T-helper 1 cell treated with Interleukin-12 subunit alpha and Interleukin-12 subunit beta and Interleukin-4 antibody, amounts not matched to agents 30 ng/mL and 1 ng/mL, for 36 hours (primary cell): ENCODE measurements around the gene AK3. TPM values are rescaled to one million over a fixed set of nuclear protein-coding genes. Genes with fewer than 3 reads are reported as not detected.

ENCODE experiments used
- intact Hi-C: fragments of 100-400 bp; cut with micrococcal nuclease; formaldehyde crosslinking; loops from one replicate; pipeline ENCODE4 v1.15.1; 2024
- total RNA-seq: library from RNA; stranded (reverse); gene quantifications from 2 replicates; pipeline ENCODE4 v1.2.3, GENCODE V29; 2022

Gene AK3
- total RNA-seq, 1 donor from 2014 or later, result 29.9 TPM

DNA sequence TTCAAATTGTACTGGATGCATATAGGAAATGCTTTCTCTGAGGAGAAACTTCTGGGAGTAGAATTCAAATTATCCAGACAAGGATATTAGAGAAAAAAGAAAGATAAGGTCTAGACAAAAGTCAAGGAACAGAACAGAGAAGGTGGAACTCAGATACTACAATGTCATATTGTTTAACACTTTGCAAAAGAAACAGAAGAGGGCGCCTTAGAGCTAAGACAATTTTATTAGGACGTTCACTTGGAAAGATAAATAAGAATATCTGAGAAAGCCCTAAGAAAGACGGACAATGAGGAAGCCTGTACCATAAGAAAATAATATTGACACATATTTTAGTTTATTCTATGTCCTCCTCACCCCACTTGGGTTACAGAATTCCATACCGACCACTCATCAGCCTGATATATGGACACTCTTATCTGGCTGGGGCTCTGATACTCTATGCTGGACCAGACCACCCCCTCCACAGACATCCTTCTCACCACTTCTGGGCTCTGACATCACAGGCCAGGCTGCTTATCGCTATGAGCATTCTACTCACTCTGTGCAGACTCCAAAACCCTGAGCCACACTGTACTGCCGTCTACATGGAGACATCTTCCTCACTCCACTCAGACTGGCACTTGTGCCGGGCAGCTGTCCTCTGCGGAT lies 9.1 kb upstream of the AK3 start:
- intact Hi-C loops, result loop anchor here (1.0 kb wide), 2 partner anchors 146 to 850 kb away; no protein-coding TSS in a partner anchor

DNA sequence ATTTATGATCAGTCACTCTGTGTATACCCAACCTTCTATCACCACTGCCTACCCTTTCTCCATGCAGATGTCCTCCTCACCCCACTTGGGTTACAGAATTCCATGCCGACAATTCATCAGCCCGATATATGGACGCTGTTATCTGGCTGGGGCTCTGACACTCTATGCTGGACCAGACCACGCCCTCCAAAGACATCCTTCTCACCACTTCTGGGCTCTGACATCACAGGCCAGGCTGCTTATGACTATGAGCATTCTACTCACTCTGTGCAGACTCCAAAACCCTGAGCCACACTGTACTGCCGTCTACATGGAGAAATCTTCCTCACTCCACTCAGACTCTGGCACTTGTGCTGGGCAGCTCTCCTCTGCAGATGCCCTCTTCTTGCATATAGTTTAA lies 7.6 kb upstream of the AK3 start:
- intact Hi-C loops, result loop anchor here (10.0 kb wide), 1 partner anchor 434 kb away; no protein-coding TSS in a partner anchor

DNA sequence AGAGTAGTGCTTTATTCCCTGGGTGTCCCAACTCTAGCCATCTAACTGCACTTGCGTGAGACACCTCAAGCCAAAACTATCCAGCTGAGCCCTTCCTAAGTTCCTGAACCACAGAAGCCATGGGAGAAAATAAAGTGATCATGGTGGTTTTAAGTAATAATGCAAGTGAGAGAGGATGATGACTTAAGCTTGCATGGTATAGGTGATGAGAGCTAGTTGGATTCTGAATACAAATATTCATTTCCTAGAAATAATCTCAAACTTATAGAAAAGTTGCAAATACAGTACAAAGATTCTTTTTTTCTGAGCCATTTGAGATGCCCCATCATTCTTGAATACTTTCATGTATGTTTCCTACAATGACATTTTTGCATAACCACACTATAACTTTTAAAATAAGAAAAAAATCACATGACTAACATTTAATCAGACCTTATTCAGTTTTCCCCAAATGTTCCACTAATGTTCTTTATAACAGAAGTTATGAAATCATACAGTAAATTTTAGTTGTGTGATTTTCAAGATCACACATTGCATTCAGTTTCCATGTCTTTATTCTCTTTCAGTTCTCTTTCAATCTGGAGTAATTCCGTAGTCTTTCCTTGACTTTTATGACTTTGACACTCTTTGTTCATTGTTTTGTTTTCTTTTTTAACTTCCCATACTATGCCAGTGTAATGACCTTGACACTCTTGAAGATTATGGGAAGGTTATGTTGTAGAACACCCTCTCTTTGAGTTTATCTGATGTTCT lies 5.5 kb upstream of the AK3 start:
- intact Hi-C loops, result loop anchor here (10.0 kb wide), 1 partner anchor 432 kb away; no protein-coding TSS in a partner anchor

DNA sequence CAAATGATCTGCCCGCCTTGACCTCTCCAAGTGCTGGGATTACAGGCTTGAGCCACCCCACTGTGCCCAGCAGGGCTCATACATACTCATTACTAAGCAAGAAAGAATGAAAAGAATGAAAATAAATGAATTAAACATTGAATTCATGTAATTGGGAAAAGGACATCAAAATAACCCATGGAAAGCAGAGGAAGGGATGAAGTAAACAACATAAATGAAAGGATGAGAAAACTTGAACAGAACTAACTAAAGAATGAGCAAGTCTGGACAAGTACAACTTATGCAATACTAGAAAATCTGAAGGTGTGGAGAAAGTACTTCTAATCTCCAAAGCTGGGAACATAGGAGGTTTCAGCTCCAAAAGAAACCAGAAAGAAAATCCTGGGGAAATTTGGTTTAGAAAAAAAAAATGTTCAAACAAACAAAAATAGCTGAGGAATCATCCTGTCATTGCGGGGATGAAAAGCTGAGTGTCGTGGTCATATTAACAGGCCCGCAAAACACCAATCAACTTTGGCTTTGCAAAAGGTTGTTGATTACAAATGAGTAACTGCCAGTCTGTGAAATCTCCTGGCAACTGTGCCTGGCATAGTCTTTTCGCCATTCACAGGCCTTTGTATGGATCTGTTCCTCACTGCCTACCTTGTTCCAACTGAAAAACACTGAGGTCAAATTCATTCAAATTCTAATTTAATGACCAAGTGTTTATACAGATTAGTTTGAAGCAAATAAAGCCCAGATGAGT lies 2.3 kb upstream of the AK3 start:
- intact Hi-C loops, result loop anchor here (5.0 to 10.0 kb wide), 4 partner anchors 361 to 1099 kb away; partner anchors contain the start of gene PDCD1LG2

DNA sequence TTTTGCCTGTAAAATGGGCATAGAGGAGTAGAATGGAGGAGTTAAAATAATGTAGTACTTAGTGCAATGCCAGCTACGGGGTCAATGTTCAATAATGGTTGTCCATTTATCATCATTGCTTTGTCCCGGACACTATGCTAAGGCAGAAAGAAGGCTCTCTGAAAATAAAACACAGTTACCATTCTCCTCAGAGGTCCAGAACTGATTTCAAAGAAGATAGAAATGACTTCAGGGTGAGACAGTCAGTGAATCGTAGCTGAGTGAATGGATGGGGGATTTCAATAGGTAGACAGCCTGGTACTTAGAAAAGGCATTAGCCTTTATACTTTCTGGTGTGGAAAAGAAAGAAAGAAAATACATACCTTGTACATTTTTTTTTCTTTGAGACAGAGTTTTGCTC lies 1.2 kb upstream of the AK3 start:
- intact Hi-C loops, result loop anchor here (5.0 to 10.0 kb wide), 4 partner anchors 360 to 1100 kb away; partner anchors contain the start of gene PDCD1LG2

DNA sequence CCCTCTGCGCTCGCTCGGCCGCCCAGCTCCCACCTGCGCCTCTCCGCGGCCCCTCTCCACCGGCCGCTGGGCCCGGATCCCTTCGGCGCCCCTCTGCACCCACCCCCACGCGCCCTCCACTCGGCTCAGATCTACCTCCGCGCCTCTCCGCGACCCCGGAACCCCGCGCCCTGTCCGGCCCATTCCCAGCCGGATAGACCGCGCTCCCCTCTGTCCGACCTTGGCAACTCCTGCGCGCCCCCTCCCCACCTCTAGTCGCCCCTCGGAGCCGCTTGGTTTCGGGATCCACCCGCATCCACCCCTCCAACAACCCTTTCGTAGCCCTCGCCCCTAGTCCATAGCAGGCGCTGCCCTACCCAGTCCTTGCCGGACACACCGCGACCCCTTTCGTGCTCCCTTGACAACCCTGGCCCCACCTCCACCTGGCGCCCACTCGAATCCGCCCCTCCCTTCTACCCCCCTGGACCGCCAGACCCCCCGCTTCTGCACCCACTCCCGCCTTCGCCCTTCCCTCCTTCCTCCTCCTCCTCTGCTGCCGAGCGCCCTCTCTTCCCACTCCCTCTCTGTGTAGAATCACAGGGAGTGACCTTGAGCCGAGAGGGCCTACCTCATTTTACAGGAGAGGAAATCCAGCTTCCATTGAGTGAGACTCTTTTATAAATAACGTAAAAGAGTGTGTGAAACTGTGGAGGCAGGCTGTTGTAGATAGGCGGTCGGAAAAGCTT lies 525 bp upstream of the AK3 start:
- intact Hi-C loops, result loop anchor here (1.0 to 10.0 kb wide), 9 partner anchors 21 to 1897 kb away; partner anchors contain the start of genes JAK2, PDCD1LG2, PUM3 and UHRF2

DNA sequence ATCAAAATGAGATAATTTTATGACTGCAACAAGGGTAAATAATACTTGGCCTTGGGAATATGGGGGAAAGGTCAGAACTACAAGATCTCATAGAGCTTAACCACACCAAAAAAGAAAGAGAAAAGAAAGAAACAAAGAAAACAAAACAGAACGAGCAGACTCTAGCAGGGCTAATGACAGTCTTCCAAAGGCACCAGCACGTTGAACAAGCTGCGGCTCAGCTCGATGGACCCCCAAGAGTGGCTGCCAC lies 689 bp downstream of the AK3 start:
- intact Hi-C loops, result loop anchor here (1.0 to 10.0 kb wide), 12 partner anchors 52 to 1896 kb away; partner anchors contain the start of genes CDC37L1, PDCD1LG2, PLGRKT and PLPP6

DNA sequence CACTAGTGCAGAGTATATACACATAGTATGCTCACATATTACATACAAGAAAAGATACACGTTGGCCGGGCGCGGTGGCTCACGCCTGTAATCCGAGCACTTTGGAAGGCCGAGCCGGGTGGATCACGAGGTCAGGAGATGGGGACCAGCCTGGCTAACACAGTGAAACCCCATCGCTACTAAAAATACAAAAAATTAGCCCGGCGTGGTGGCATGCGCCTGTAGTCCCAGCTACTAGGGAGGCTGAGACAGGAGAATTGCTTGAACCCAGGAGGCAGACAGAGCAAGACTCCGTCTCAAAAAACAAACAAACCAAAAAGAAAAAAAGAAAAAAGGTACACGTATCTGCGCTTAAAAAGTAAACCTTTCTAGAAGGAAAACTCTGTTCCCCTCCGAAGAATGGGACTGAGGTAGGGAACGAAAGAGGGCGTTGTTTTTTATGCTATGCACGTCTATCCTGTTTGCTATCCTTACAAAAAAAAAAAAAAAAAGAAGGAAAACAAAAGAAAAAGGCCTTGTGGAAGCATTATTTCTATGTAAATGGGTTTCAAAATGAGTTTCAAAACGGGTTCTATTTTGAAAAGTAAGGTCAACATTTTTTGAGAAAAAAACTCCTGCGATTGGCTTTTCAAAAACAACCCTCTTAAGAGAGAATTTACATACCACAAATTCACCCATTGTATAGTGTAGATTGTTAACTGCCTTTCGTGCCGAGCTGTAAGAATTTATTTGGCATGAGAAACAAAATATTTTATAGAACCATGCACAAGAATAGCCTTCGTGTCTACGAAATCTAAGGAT lies 1.2 kb downstream of the AK3 start:
- intact Hi-C loops, result loop anchor here (1.0 to 10.0 kb wide), 12 partner anchors 53 to 1895 kb away; partner anchors contain the start of genes CDC37L1, PDCD1LG2, PLGRKT and PLPP6

DNA sequence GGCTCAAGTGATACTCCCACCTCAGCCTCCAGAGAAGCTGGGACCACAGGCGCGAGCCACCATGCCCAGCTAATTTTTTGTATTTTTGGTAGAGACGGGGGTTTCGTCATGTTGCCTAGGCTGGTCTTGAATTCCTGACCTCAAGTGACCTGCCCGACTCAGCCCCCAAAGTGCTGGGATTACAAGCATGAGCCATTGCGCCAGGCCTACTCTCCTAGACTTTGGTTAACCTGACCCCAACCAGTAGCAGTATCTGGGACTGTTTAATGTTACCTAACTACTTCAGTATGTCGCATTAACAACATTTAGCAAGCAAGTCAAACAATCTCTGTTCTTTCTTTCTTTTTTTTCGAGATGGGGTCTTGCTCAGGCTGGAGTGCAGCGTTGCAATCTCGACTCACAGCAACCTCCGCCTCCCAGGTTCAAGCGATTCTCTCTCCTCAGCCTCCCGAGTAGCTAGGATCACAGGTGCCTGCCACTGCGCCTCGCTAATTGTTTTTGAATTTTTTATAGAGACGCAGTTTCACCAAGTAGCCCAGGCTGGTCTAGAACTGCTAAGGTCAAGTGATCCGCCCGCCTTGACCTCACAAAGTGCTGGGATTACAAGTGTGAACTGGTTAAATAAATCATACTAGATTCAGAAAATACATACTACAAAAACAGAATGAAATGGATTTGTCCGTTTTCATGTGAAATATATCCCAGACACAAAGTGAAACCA lies 2.0 kb downstream of the AK3 start:
- intact Hi-C loops, result no loop called here

DNA sequence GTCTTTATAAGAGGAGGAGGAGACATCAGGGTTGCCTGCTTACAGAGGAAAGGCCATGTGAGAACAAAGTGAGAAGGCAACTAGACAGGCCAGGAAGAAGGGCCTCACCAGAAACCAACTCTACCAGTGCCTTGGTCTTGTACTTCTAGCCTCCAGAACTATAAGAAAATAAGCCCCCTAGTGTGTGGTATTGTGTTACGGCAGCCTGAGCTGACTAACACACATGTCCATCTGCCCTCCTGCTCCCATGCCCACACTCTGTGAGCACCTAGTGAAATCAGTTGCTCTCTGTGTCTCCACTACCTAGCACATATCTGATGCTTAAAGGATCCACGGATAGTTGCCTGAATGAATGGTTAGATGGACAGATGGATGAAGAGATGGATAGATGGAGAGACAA lies 6.9 kb downstream of the AK3 start:
- intact Hi-C loops, result no loop called here

DNA sequence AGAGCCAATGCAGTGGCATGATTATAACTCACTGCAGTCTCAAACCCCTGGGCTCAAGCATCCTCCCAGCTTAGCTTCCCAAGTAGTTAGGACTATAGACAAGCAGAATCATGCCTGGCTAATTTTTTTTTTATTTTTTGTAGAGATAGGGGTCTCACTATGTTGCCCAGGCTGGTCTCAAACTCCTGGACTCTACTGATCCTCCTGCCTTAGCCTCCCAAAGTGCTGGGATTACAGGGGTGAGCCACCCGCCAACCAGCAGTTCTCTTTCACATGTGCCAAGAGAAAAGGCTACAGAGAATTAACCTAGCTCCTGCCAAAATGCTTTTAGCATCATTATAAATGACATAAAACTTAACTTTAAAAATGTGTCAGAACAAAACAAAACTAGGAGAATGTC lies 8.1 kb downstream of the AK3 start:
- intact Hi-C loops, result no loop called here

DNA sequence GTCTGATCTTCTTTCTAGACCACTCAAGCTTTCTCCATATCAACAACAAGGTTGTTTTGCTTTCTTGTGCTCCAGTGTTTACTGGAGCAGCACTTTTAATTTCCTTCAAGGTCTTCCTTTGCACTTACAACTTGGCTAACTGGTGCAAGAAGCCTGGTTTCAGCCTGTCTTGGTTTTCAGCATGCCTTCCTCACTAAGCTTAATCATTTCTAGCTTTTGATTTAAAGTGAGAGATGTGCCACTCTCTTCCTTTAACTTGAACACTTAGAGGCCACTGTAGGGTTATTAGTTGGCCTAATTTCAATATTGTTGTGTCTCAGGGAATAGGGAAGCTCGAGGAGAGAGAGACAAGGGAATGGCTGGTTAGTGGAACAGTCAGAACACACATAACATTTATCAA lies 13.4 kb downstream of the AK3 start:
- intact Hi-C loops, result no loop called here

DNA sequence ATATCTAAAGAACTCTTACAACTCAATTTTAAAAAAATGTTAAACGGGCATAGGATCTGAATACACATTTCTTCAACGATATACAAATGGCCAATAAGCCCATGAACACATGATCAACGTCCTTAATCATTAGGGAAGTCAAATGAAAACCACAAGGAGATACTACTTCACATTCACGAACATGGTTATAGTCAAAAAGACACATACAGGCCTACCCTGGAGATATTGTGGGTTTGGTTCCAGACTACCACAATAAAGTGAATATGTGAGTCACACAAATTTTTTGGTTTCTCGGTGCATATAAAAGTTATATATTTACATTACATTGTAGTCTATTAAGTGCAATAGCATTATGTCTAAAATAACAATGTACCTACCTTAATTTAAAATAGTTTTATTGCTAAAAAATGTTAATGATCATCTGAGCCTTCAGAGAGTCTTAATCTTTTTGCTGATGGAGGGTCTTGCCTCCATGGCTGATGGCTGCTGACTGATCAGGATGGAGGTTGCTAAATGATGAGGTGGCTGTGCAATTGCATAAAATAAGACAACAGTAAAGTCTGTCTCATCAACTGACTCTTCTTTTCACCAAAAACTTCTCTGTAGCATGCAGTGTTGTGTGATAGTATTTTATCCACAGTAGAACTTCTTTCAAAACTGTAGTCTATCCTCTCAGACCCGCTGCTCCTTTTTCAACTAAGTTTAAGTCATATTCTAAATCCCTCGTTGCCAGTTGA lies 15.1 kb downstream of the AK3 start:
- intact Hi-C loops, result no loop called here

DNA sequence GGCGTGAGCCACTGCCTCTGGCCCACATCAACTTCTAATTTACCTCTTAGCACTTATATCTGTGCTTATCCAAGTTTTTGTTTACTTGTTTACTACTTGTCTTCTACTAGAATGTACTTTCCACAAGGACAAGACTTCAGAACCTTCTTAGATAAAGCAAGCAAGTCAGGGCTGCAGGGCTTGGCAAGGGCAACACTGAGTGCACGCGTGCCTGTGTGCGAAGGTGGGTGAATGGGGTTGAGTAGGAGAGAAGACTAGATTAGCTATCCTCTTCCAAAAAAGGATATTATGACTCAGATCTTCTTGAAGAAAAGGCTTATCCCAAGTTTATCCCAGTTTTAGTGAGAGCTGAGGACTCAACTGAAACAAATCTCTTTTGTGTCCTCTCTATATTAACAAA lies 19.3 kb downstream of the AK3 start:
- intact Hi-C loops, result no loop called here

DNA sequence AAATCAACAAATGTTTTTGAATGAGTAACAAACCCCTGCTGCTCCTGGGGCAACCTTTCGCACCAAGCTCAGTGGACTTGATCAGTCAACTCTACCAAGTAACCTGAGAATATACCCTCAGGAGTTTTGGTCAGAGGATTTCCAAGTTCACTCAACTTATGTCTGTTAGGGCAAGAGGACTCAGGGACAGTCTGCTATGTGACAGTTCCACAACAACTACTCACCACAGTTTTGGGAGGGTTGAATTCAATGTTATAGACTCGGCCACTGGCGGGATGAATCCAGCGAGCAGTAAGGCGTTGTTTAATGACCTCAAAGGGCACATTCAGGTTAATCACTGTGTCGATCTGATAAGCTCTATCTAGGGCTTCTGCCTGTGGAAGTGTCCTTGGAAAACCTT lies 22.1 kb downstream of the AK3 start:
- intact Hi-C loops, result no loop called here

DNA sequence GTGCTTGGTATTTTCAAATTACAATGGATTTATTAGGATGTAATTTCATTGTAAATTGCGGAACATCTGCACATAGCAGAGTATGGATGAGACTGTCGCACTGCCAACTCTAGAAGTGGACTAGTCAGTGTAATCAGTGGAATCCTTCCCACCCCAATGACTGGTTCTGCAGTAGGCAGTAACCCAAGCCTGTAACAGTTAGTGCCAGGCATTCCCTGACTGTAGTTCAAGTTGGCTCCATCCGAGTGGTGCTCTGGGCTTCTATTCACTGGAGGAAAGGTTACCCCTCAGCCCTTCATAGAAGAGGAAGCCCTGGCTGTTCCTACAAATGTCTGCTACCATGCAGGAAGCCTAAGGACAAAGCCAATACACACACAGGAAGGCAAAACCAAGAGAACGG lies 23.2 kb downstream of the AK3 start:
- intact Hi-C loops, result no loop called here

DNA sequence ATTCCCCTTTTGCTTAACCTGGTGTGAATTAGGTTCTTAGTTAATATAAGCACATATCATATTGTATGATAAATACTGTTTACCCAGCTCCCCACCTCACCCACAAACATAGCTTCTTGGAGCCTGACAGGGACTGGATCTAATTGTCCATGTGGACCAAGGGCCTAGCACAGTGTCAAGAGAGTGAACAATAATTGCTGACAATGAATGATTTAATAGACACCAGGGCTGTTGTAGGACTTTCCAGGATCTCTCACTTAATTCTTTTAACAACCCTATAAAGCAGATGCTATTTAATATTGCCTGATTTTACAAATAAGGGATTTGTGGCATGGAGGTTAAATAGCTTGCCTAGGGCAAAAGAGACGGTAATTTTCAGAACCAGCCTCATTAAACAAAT lies 24.8 kb downstream of the AK3 start:
- intact Hi-C loops, result no loop called here

DNA sequence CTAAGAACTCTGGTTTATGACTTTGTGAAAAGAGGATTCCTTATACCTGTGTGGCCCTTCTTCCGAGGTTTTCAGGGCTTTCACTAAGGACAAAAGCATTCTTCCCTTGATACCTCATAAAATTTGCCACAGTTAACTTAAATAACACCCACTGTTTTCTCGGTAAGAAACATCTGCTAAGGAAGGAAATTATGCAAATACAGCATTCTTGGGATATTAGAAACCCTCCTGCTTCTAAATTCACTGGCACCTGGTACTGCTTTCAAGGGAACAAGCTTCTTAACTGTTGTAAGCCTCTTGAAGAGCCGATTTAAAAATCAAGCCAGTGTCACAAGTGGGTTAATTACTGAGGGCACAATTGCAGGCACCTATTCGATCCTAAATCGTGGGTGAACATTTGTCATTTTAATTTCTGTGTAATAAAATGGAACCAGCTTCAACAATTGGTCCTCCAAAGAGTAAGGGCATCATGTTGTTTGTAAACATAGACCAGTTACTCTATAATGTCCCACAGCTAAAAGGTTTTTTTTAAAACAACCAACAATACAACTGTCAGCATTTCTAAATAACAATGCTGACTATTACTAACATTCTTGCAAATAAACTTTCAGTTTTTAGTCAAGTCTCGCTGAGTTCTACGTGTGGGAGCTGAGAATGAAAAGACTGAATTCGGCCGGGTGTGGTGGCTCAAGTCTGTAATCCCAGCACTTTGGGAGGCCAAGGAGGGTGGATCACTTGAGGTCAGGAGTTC lies 26.6 kb downstream of the AK3 start:
- intact Hi-C loops, result no loop called here
